Dendritic cell treated with granulocyte-macrophage colony-stimulating factor and Interleukin-4, amounts not matched to agents 40 ng/mL and 50 ng/mL, for 4 days (primary cell): Measurements from ENCODE around the gene MALRD1.

Source experiments
- H3K27ac Mint-ChIP-seq: one replicate; pipeline ENCODE4 v1.8.0; 2022; ENCODE audit warnings: mild to moderate bottlenecking, mixed read lengths
- H3K27me3 Mint-ChIP-seq: one replicate; pipeline ENCODE4 v1.8.0; 2022; ENCODE audit warnings: mild to moderate bottlenecking, mixed read lengths
- H3K36me3 Mint-ChIP-seq: one replicate; pipeline ENCODE4 v1.8.0; 2022; ENCODE audit warnings: low read depth, mixed read lengths
- H3K4me1 Mint-ChIP-seq: one replicate; pipeline ENCODE4 v1.8.0; 2022; ENCODE audit warnings: low read depth, mixed read lengths
- H3K4me3 Mint-ChIP-seq: one replicate; pipeline ENCODE4 v1.8.0; 2022; ENCODE audit warnings: mild to moderate bottlenecking, moderate library complexity, mixed read lengths
- H3K9me3 Mint-ChIP-seq: one replicate; pipeline ENCODE4 v1.8.0; 2022; ENCODE audit warnings: mixed read lengths
- intact Hi-C: fragments of 100-400 bp; cut with micrococcal nuclease; formaldehyde crosslinking; loops from one replicate; pipeline ENCODE4 v1.15.0; 2022

Gene MALRD1

GRCh38 chr10:19518632-19519031, 470.0 kb downstream of the MALRD1 start:
- H3K4me3 Mint-ChIP-seq: no peak overlapping the region
- peaks cover 15% of the 10 kb centered on the region for H3K9me3 Mint-ChIP-seq
- no peaks in the 10 kb centered on the region for H3K27me3 Mint-ChIP-seq
- H3K27ac Mint-ChIP-seq: no peak overlapping the region
- no peaks in the 10 kb centered on the region for H3K36me3 Mint-ChIP-seq
- intact Hi-C loops: no loop called here
- no peaks in the 10 kb centered on the region for H3K4me1 Mint-ChIP-seq

DNA sequence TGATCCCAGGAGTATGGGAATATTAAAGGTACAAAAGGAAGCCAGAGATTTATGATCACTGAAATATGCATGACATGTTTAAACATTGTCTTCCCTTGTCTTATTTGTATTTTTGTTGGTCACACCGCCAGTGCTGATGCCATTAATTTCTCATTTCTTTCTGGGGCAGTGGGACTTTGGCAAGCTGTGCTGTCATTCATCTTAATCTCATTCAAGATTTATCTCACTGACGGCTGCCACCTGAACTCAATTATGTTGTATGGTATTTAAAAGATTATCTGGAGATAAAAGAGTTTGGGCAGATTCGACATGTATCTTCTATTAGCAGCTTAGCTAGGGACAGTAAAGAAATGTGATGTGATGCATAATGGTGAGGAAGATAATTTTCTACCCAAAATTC, 482.7 kb downstream of the MALRD1 start:
- Mint-ChIP-seq H3K27ac (no peak overlapping the region), H3K36me3 (no peaks in the 10 kb centered on the region), H3K4me3 (no peak overlapping the region), H3K4me1 (no peaks in the 10 kb centered on the region), H3K9me3 (no peaks in the 10 kb centered on the region), H3K27me3 (no peaks in the 10 kb centered on the region)
- intact Hi-C loops: no loop called here

DNA sequence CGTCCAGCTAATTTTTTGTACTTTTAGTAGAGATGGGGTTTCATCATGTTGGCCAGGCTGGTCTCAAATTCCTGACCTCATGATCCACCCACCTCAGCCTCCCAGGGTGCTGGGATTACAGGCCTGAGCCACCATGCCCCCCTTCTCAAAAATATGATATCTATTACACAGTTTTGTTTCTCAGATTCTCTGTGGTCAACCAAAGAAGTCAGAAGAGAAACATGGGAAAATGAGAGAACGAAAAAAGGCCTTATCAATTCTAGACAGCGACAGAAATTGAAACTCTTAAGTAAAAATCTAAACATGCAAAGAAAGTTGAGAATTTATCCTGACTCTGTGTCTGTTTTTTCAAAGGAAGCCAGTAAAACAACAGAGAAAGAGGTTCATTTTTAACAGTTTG, 483.8 kb downstream of the MALRD1 start:
- no peaks in the 10 kb centered on the region for H3K4me1 Mint-ChIP-seq
- no peak overlapping the region for H3K27ac Mint-ChIP-seq
- intact Hi-C loops: no loop called here
- H3K9me3 Mint-ChIP-seq: no peaks in the 10 kb centered on the region
- H3K4me3 Mint-ChIP-seq: no peak overlapping the region
- H3K27me3 Mint-ChIP-seq: no peaks in the 10 kb centered on the region
- no peaks in the 10 kb centered on the region for H3K36me3 Mint-ChIP-seq

GRCh38 chr10:19541299-19541698, 492.7 kb downstream of the MALRD1 start:
- no peak overlapping the region for H3K27ac Mint-ChIP-seq
- H3K4me3 Mint-ChIP-seq: no peak overlapping the region
- H3K4me1 Mint-ChIP-seq: no peaks in the 10 kb centered on the region
- intact Hi-C loops: no loop called here
- no peaks in the 10 kb centered on the region for H3K27me3 Mint-ChIP-seq
- no peaks in the 10 kb centered on the region for H3K36me3 Mint-ChIP-seq
- no peaks in the 10 kb centered on the region for H3K9me3 Mint-ChIP-seq

- no peaks in the 10 kb centered on the region for H3K4me1 Mint-ChIP-seq
- intact Hi-C loops: no loop called here
- H3K27me3 Mint-ChIP-seq: no peaks in the 10 kb centered on the region
- no peak overlapping the region for H3K4me3 Mint-ChIP-seq
- no peak overlapping the region for H3K27ac Mint-ChIP-seq
- peaks cover 9% of the 10 kb centered on the region for H3K9me3 Mint-ChIP-seq
- no peaks in the 10 kb centered on the region for H3K36me3 Mint-ChIP-seq
These were observed 497.6 kb downstream of the MALRD1 start for GRCh38 chr10:19546224-19546623.

- no peaks in the 10 kb centered on the region for H3K4me1 Mint-ChIP-seq
- no peaks in the 10 kb centered on the region for H3K36me3 Mint-ChIP-seq
- intact Hi-C loops: no loop called here
- no peaks in the 10 kb centered on the region for H3K27me3 Mint-ChIP-seq
- H3K9me3 Mint-ChIP-seq: peaks cover 12% of the 10 kb centered on the region
- H3K27ac Mint-ChIP-seq: no peak overlapping the region
- H3K4me3 Mint-ChIP-seq: no peak overlapping the region
These were observed 500.9 kb downstream of the MALRD1 start for GRCh38 chr10:19549503-19549902.

- no peak overlapping the region for H3K4me3 Mint-ChIP-seq
- intact Hi-C loops: no loop called here
- no peak overlapping the region for H3K27ac Mint-ChIP-seq
- H3K4me1 Mint-ChIP-seq: no peaks in the 10 kb centered on the region
- H3K27me3 Mint-ChIP-seq: no peaks in the 10 kb centered on the region
- peaks cover 12% of the 10 kb centered on the region for H3K9me3 Mint-ChIP-seq
- H3K36me3 Mint-ChIP-seq: no peaks in the 10 kb centered on the region
These were observed 508.1 kb downstream of the MALRD1 start for GRCh38 chr10:19556666-19557065.

- Mint-ChIP-seq H3K27me3 (no peaks in the 10 kb centered on the region), H3K27ac (no peak overlapping the region), H3K36me3 (no peaks in the 10 kb centered on the region), H3K4me3 (no peak overlapping the region), H3K4me1 (no peaks in the 10 kb centered on the region), H3K9me3 (no peaks in the 10 kb centered on the region)
- intact Hi-C loops: no loop called here
These were observed 512.6 kb downstream of the MALRD1 start for GRCh38 chr10:19561181-19561580.

GRCh38 chr10:19563388-19564141, 515.0 kb downstream of the MALRD1 start:
- Mint-ChIP-seq H3K9me3 (no peaks in the 10 kb centered on the region), H3K27me3 (no peaks in the 10 kb centered on the region), H3K4me1 (no peaks in the 10 kb centered on the region), H3K4me3 (no peak overlapping the region), H3K27ac (no peak overlapping the region), H3K36me3 (no peaks in the 10 kb centered on the region)
- intact Hi-C loops: no loop called here

DNA sequence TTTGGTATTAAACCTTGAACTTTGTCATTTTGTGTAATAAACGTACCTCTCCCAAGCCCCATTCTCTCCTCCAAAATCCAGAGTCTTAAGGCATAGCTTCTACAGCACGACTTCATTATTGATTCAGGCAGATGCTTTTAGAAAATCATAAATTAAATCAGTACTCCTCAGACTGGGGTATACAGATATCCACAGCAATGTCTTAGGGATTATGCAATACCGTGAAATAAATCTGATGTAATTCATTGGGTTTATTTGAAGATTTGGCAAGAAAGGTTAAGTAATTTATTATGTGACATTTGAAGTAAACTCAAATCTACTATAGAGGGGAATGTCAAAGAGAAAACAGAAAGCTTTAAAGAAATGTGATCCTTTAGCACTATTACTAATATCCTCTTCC, 521.5 kb downstream of the MALRD1 start:
- H3K4me1 Mint-ChIP-seq: no peaks in the 10 kb centered on the region
- H3K4me3 Mint-ChIP-seq: no peak overlapping the region
- no peaks in the 10 kb centered on the region for H3K27me3 Mint-ChIP-seq
- H3K27ac Mint-ChIP-seq: no peak overlapping the region
- H3K9me3 Mint-ChIP-seq: peaks cover 6% of the 10 kb centered on the region
- H3K36me3 Mint-ChIP-seq: no peaks in the 10 kb centered on the region
- intact Hi-C loops: no loop called here

DNA sequence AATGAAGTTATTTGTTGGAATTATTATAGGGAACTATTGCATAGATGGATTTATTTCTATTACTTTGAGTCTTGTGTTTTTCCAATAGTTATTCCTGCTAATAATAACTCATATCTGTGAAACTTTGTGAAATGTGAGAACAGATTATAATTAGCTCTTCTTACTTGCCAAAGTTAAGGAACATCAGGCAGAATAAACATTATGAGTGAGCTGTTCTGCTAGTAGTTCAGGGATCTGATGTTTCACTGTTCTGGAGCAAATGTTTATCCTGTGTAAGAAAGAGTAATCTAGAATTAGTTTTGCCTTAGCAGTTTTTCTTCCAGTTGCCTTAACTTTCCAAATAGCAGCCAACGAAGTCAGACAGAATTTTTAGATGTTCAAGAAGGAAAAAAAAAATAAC, 522.4 kb downstream of the MALRD1 start:
- H3K9me3 Mint-ChIP-seq: peaks cover 6% of the 10 kb centered on the region
- H3K4me3 Mint-ChIP-seq: no peak overlapping the region
- intact Hi-C loops: no loop called here
- no peaks in the 10 kb centered on the region for H3K27me3 Mint-ChIP-seq
- H3K27ac Mint-ChIP-seq: no peak overlapping the region
- no peaks in the 10 kb centered on the region for H3K4me1 Mint-ChIP-seq
- H3K36me3 Mint-ChIP-seq: no peaks in the 10 kb centered on the region

DNA sequence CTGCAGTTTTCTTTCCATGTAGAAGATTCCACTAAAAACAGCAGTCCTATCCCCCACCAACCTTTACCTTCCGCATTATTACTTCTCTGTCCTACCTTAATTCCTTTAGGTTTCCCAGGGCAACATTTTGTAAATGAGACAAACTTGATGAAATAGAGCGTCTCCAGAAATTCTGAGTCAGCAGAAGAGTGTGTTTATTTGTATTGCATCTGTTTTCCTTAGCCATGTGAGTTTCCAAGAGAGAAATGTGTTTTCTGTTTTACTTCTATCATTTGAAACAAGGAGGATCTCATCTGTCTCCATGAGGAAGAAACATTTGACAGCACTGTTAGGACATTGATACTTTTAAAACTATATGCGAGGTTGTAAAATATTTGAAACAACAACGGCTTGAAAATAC, 523.5 kb downstream of the MALRD1 start:
- H3K27me3 Mint-ChIP-seq: no peaks in the 10 kb centered on the region
- no peaks in the 10 kb centered on the region for H3K36me3 Mint-ChIP-seq
- intact Hi-C loops: no loop called here
- H3K4me3 Mint-ChIP-seq: no peak overlapping the region
- peaks cover 6% of the 10 kb centered on the region for H3K9me3 Mint-ChIP-seq
- H3K4me1 Mint-ChIP-seq: no peaks in the 10 kb centered on the region
- no peak overlapping the region for H3K27ac Mint-ChIP-seq

- H3K4me1 Mint-ChIP-seq: no peaks in the 10 kb centered on the region
- no peaks in the 10 kb centered on the region for H3K36me3 Mint-ChIP-seq
- no peak overlapping the region for H3K4me3 Mint-ChIP-seq
- intact Hi-C loops: no loop called here
- no peak overlapping the region for H3K27ac Mint-ChIP-seq
- H3K27me3 Mint-ChIP-seq: no peaks in the 10 kb centered on the region
- peaks cover 6% of the 10 kb centered on the region for H3K9me3 Mint-ChIP-seq
These were observed 528.0 kb downstream of the MALRD1 start for GRCh38 chr10:19576576-19576975.

- Mint-ChIP-seq H3K4me1 (no peaks in the 10 kb centered on the region), H3K4me3 (no peak overlapping the region), H3K36me3 (no peaks in the 10 kb centered on the region), H3K9me3 (peaks cover 6% of the 10 kb centered on the region), H3K27me3 (no peaks in the 10 kb centered on the region), H3K27ac (no peak overlapping the region)
- intact Hi-C loops: no loop called here
These were observed 528.8 kb downstream of the MALRD1 start for GRCh38 chr10:19577381-19577780.

DNA sequence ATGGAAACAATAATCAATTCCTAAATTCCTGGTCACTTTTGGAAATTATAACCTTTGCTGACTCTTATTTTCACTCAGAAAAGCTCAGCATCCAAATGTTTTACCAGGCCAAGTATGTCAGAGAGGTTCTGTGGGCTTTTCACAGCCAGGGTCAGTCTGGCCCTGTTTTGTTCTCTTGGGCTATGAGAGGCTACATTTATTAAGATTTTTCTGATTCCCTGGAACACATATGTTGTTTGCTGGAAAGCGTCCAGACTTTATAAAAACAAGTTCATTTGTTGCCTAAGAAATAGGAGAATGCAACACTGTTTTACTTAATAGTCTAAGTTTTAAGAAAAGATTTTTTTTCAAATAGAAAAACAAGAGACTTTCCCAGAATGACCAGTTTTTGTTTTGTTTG, 529.2 kb downstream of the MALRD1 start:
- intact Hi-C loops: no loop called here
- H3K4me3 Mint-ChIP-seq: no peak overlapping the region
- H3K4me1 Mint-ChIP-seq: no peaks in the 10 kb centered on the region
- H3K27me3 Mint-ChIP-seq: no peaks in the 10 kb centered on the region
- H3K27ac Mint-ChIP-seq: no peak overlapping the region
- peaks cover 6% of the 10 kb centered on the region for H3K9me3 Mint-ChIP-seq
- H3K36me3 Mint-ChIP-seq: no peaks in the 10 kb centered on the region
